IPS-18a (cell line): Measurements from ENCODE around the gene JARID2.

ENCODE experiments used
- H3K27ac ChIP-seq: one replicate; pipeline ENCODE4 v1.5.1; 2013; ENCODE audit warnings: low read length
- H3K27me3 ChIP-seq: one replicate; pipeline ENCODE4 v1.6.1; 2013; ENCODE audit warnings: mild to moderate bottlenecking, low read length; ENCODE audit not compliant: control insufficient read depth, insufficient read depth
- H3K36me3 ChIP-seq: one replicate; pipeline ENCODE4 v1.6.1; 2013; ENCODE audit warnings: low read depth, low read length; ENCODE audit not compliant: control insufficient read depth
- H3K4me1 ChIP-seq: one replicate; pipeline ENCODE4 v1.6.1; 2013; ENCODE audit warnings: low read depth, low read length; ENCODE audit not compliant: control insufficient read depth
- H3K4me3 ChIP-seq: one replicate; pipeline ENCODE4 v1.5.1; 2013; ENCODE audit warnings: low read length
- H3K9ac ChIP-seq: one replicate; pipeline ENCODE4 v1.6.1; 2013; ENCODE audit warnings: mild to moderate bottlenecking, low read length, moderate library complexity
- H3K9me3 ChIP-seq: one replicate; pipeline ENCODE4 v1.6.1; 2013; ENCODE audit warnings: low read depth, low read length; ENCODE audit not compliant: control insufficient read depth

The JARID2 gene

GRCh38 chr6:15308435-15309213 lies 62.8 kb downstream of the JARID2 start:
- Histone ChIP-seq H3K4me1 (peaks cover 63% of the 10 kb centered on the region), H3K4me3 (no peak overlapping the region), H3K36me3 (no peaks in the 10 kb centered on the region), H3K9ac (no peak overlapping the region), H3K9me3 (no peaks in the 10 kb centered on the region), H3K27ac (no peak overlapping the region), H3K27me3 (no peaks in the 10 kb centered on the region)

GRCh38 chr6:15309611-15310283 lies 63.9 kb downstream of the JARID2 start:
- no peak overlapping the region for H3K9ac ChIP-seq
- H3K27me3 ChIP-seq = no peaks in the 10 kb centered on the region
- no peaks in the 10 kb centered on the region for H3K9me3 ChIP-seq
- peaks cover 59% of the 10 kb centered on the region for H3K4me1 ChIP-seq
- no peak overlapping the region for H3K4me3 ChIP-seq
- no peak overlapping the region for H3K27ac ChIP-seq
- no peaks in the 10 kb centered on the region for H3K36me3 ChIP-seq

- Histone ChIP-seq H3K9ac (no peak overlapping the region), H3K27ac (no peak overlapping the region), H3K9me3 (no peaks in the 10 kb centered on the region), H3K4me1 (peaks cover 54% of the 10 kb centered on the region), H3K27me3 (no peaks in the 10 kb centered on the region), H3K36me3 (no peaks in the 10 kb centered on the region), H3K4me3 (no peak overlapping the region)
Measured at GRCh38 chr6:15310680-15311079, 64.8 kb downstream of the JARID2 start.

DNA sequence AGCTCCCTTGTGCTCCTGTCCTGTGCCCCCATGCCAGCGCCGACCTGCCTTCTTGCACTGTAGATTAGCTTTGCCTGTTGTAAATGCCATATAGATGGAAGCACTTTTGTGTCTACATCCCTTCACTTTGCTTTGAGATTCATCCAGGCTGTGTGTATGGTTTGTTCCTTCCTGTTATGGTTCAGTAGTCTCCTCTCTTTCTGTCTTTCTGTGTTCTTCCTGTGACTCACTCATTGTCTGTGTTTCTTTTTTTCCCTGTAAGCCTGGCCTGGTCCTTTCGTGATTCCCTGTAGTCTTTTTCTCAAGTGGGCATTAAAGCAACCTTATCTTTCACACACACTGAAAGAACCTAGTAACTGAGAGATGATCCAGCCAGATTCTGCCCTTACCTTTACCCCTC lies 66.6 kb downstream of the JARID2 start:
- Histone ChIP-seq H3K4me1 (peaks cover 55% of the 10 kb centered on the region), H3K9ac (no peak overlapping the region)

GRCh38 chr6:15313367-15313766 lies 67.5 kb downstream of the JARID2 start:
- Histone ChIP-seq H3K9ac (no peak overlapping the region), H3K27me3 (no peaks in the 10 kb centered on the region), H3K4me1 (peaks cover 55% of the 10 kb centered on the region), H3K4me3 (no peak overlapping the region), H3K27ac (no peak overlapping the region), H3K9me3 (no peaks in the 10 kb centered on the region), H3K36me3 (no peaks in the 10 kb centered on the region)

More for the DNA sequence above, 66.6 kb downstream of the JARID2 start:
- Histone ChIP-seq H3K9me3 (no peaks in the 10 kb centered on the region), H3K27me3 (no peaks in the 10 kb centered on the region), H3K27ac (no peak overlapping the region), H3K36me3 (no peaks in the 10 kb centered on the region), H3K4me3 (no peak overlapping the region)

DNA sequence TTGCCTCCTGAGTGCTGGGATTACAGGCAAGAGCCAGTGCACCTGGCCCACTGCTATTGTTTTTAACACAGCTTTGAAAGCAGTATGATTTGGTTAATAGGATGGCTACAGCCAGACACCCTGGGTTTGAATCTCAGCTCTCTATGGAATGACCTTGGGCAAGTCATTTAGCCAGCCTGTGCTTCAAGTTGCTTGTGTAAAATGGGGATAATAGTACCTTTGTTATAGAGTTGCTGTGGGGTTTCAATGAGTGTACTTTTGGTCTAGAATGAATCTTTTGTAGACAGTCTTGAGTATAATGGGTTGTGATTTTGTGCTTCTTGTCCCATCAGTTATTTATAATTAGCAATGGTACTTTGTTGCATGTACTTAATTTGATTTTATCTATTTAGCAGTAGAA lies 70.9 kb downstream of the JARID2 start:
- peaks cover 65% of the 10 kb centered on the region for H3K4me1 ChIP-seq
- H3K27ac ChIP-seq = no peak overlapping the region

DNA sequence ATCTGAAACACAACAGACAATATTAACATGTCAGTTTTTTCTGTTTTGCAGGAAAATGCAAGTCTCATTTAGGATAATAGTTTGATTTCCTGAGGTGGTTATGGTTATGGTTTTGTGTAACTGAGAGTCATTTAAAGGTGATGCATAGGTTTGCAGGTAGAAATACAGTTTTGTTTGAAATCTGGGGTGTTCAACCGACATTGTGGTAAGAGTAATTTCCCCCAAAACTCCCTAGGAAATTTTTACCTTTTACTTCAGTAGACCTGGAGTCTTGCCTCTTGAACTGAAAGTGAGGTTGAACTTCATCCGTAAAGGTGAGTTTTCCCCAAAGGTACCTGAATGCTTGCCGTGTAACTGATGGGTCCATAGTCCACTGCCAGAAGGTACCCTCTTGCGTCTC lies 71.4 kb downstream of the JARID2 start:
- Histone ChIP-seq H3K4me3 (no peak overlapping the region), H3K27me3 (no peaks in the 10 kb centered on the region), H3K4me1 (peaks cover 70% of the 10 kb centered on the region), H3K27ac (no peak overlapping the region), H3K9ac (no peak overlapping the region), H3K9me3 (no peaks in the 10 kb centered on the region), H3K36me3 (no peaks in the 10 kb centered on the region)

More for the DNA sequence above, 70.9 kb downstream of the JARID2 start:
- no peaks in the 10 kb centered on the region for H3K36me3 ChIP-seq
- H3K9ac ChIP-seq = no peak overlapping the region
- H3K4me3 ChIP-seq = no peak overlapping the region
- H3K27me3 ChIP-seq = no peaks in the 10 kb centered on the region
- no peaks in the 10 kb centered on the region for H3K9me3 ChIP-seq

- Histone ChIP-seq H3K27ac (no peak overlapping the region), H3K27me3 (no peaks in the 10 kb centered on the region), H3K9ac (no peak overlapping the region), H3K4me1 (peaks cover 72% of the 10 kb centered on the region), H3K4me3 (no peak overlapping the region), H3K9me3 (no peaks in the 10 kb centered on the region), H3K36me3 (no peaks in the 10 kb centered on the region)
Measured at GRCh38 chr6:15317934-15318902, 72.3 kb downstream of the JARID2 start.

- Histone ChIP-seq H3K36me3 (no peaks in the 10 kb centered on the region), H3K27ac (no peak overlapping the region), H3K27me3 (no peaks in the 10 kb centered on the region), H3K4me3 (no peak overlapping the region), H3K9ac (no peak overlapping the region), H3K4me1 (peaks cover 68% of the 10 kb centered on the region), H3K9me3 (no peaks in the 10 kb centered on the region)
Measured at GRCh38 chr6:15319677-15320076, 73.8 kb downstream of the JARID2 start.

DNA sequence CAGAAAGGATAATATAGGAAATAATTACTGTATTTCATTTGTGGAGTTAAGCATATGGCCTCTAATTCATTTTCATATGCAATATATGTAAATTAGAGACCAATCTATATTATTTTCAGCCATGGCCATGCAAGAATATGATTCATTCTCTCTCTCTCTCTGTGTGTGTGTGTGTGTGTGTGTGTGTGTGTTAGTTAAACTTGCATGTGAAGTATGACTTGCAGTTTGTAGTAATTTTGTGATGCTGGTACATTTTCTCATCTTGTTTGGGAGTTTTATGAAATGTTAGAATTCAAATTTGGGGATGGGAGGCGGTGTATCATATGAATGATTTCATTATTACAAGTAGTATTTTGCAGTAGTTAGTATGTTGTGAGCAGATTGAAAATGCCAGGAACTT lies 74.8 kb downstream of the JARID2 start:
- H3K27ac ChIP-seq = no peak overlapping the region
- no peak overlapping the region for H3K4me3 ChIP-seq
- no peak overlapping the region for H3K9ac ChIP-seq
- no peaks in the 10 kb centered on the region for H3K36me3 ChIP-seq
- H3K27me3 ChIP-seq = no peaks in the 10 kb centered on the region
- H3K4me1 ChIP-seq = peaks cover 67% of the 10 kb centered on the region
- no peaks in the 10 kb centered on the region for H3K9me3 ChIP-seq

DNA sequence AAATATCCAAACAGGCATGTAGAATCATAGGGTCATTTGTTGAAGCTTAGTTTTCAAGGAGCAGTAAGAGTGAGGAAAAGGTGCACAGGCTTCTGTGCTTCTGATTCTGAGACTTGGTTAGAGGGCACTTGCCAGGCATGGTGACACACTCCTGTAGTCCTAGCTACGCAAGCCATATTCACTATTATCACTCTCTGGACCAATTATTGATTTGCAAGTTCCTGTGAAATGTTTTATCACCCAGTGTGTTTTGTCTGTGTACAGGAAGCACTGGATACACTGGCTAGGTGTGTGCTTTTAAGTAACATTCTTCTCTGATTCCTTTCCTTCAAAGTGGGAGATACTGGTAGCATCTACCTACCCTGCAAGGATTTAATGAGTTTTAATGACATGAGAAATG lies 76.3 kb downstream of the JARID2 start:
- Histone ChIP-seq H3K27me3 (no peaks in the 10 kb centered on the region), H3K4me3 (no peak overlapping the region), H3K9me3 (no peaks in the 10 kb centered on the region), H3K36me3 (no peaks in the 10 kb centered on the region), H3K27ac (no peak overlapping the region), H3K9ac (no peak overlapping the region), H3K4me1 (peaks cover 66% of the 10 kb centered on the region)
